Cardiac muscle cell (in vitro differentiated cells and primary cell): ENCODE results near the gene FABP1. TPM values are rescaled to one million over a fixed set of nuclear protein-coding genes. Genes with fewer than 3 reads are reported as not detected.
A peak's percentile ranks its signal among the peaks of the same experiment; 100 is the strongest.

Experiments used
- DNase-seq, 2 donors: peaks; one replicate each; pipeline versions ENCODE4 v3.0.0 to v3.0.0-alpha.2; 2010 to 2017; ENCODE audit warnings: low read depth in 1 of 2, low spot score in 1 of 2
- H3K27ac ChIP-seq: fragments of 200-600 bp; sonication (generic); 2 replicates; pipeline ENCODE4 v1.5.1; 2016
- H3K27me3 ChIP-seq: fragments of 200-600 bp; sonication (generic); 2 replicates; pipeline ENCODE4 v1.6.0; 2016; ENCODE audit warnings: control low read depth
- H3K36me3 ChIP-seq: fragments of 200-600 bp; sonication (generic); 2 replicates; pipeline ENCODE4 v1.5.1; 2016; ENCODE audit warnings: control low read depth
- H3K4me1 ChIP-seq: fragments of 200-600 bp; sonication (generic); 2 replicates; pipeline ENCODE4 v1.8.1; 2017; ENCODE audit warnings: low read depth, mild to moderate bottlenecking, mixed run types
- H3K4me3 ChIP-seq: fragments of 200-600 bp; sonication (generic); 2 replicates; pipeline ENCODE4 v1.5.1; 2016; ENCODE audit warnings: mild to moderate bottlenecking
- H3K9me3 ChIP-seq: fragments of 200-600 bp; sonication (generic); 2 replicates; pipeline ENCODE4 v1.5.1; 2017; ENCODE audit warnings: low read depth, mild to moderate bottlenecking, control low read depth
- polyA plus RNA-seq: library from polyadenylated mRNA; unstranded; fragments of >200 nt; fragmentation: Nextera tagmentation; extraction: Ambion mirVana; gene quantifications from 2 replicates; pipeline ENCODE4 v1.2.1, GENCODE V29; 2016
- total RNA-seq: library from RNA; depleted of rRNA; stranded (reverse); fragments of >200 nt; gene quantifications from 2 replicates; pipeline ENCODE4 v1.2.3, GENCODE V29; 2016
- TF ChIP-seq, protein P1 (sequence below): IDR thresholded peaks from 2 replicates; pipeline ENCODE4 v1.5.1; 2012; ENCODE audit warnings: low read depth, mild to moderate bottlenecking, low read length

The FABP1 gene
- total RNA-seq, result not detected in 2 replicates
- polyA plus RNA-seq, result 0.24 and 0.45 TPM in 2 replicates

DNA sequence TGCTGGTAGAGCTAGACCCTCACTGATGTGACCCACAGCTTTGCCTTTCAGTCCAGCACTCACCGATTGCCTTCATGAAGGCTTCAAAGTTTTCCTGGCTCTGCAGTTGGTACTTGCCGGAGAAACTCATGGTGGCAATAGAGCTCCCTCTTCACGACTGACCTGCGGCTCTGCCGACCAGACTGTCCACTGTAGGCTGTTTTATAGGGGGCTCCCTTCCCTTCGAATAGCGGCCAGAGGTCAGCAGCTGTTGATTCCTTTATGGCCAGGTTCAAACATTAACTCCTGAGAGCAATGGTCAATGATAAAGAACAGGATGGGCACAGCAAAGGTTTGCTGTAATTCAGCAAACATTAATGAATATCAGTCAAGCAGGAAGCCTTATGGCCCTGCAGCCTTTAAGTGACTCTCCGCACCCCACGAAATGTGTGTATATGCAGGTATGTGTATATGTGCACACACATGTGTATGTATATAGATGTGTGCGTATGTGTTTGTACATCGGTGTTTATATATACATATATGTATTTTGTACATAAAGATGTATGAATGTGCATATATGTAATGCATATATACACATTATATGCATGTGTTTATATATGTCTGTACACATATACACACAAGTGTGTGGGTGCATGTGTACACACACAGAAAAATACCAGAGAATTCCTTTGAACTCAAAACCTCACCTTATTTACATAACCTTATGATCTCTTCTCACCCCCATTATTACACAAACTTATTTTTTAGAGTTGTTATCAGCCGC is at the start of gene FABP1:
Gene FABP1, minus strand, starts transcription at position 175 of the 766 bp plus-strand sequence. Its CDS starts 45 bp downstream, at position 130.
- TF ChIP-seq, protein P1, sequence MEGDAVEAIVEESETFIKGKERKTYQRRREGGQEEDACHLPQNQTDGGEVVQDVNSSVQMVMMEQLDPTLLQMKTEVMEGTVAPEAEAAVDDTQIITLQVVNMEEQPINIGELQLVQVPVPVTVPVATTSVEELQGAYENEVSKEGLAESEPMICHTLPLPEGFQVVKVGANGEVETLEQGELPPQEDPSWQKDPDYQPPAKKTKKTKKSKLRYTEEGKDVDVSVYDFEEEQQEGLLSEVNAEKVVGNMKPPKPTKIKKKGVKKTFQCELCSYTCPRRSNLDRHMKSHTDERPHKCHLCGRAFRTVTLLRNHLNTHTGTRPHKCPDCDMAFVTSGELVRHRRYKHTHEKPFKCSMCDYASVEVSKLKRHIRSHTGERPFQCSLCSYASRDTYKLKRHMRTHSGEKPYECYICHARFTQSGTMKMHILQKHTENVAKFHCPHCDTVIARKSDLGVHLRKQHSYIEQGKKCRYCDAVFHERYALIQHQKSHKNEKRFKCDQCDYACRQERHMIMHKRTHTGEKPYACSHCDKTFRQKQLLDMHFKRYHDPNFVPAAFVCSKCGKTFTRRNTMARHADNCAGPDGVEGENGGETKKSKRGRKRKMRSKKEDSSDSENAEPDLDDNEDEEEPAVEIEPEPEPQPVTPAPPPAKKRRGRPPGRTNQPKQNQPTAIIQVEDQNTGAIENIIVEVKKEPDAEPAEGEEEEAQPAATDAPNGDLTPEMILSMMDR, result no peak
- Histone ChIP-seq H3K36me3 (no peaks in the 10 kb centered on the region), H3K27ac (no peak within 1 kb of the TSS), H3K9me3 (no peaks in the 10 kb centered on the region), H3K27me3 (no peaks in the 10 kb centered on the region), H3K4me1 (peaks cover 18% of the 10 kb centered on the region), H3K4me3 (no peak within 1 kb of the TSS)
- no peak for DNase-seq

DNA sequence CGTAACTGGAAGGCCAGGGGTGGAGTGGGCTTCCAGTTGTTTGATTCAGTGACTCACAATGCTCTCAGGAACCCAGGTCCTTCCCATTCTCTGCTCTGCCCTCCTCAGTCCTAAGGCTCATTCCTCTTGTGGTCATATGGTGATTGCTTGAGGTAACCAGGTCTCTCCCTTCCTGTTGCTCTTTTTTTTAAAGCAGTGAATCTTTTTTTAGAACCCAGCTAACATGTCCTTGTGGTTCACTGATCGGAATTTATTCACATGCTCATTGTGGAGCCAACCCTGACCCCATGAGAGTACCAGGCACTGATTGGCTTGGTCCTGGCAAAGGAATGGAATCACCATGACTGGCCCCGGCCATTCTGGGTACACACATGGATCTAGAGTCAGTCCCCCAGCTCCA is 49.7 kb upstream of the FABP1 start:
- no peak overlapping the region for H3K4me3 ChIP-seq
- H3K27me3 ChIP-seq, result no peaks in the 10 kb centered on the region
- TF ChIP-seq, protein P1, result no peak
- peaks cover 21% of the 10 kb centered on the region for H3K4me1 ChIP-seq
- H3K27ac ChIP-seq, result peak overlapping the region; percentile 83
- DNase-seq, result no peak
- H3K9me3 ChIP-seq, result no peaks in the 10 kb centered on the region
- no peaks in the 10 kb centered on the region for H3K36me3 ChIP-seq

DNA sequence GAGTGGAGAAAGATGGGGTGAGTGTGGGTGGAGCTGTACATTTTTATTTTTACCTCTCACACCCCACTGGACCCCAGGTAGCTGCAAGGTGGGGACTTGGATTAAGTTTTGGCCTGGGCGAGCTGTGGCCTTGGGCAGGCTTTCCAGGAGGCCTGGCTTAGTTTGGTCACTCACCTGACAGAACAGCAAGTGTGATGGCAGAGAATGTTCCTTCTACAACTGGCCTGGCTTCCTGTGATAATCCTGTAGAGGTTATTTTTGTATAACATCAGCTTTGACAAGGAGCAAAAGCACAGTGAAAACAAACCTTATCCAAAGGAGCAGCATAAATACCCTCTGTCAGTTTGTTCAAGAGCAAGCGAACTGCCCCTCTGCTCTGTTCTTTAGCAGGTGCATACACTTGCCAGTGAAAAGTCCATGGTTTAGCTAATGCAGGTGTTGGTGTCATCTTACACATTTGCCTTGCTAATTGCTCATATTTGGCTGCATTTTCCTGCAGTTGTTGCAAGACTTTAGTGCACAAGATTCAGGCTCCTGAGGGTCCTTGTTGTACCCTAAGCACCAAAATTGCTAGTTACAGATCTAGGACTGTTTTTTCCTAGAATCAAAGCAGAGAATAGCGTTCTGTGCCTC is 48.6 kb upstream of the FABP1 start:
- H3K4me3 ChIP-seq, result no peak overlapping the region
- H3K9me3 ChIP-seq, result no peaks in the 10 kb centered on the region
- peak overlapping the region; percentile 83 for H3K27ac ChIP-seq
- TF ChIP-seq, protein P1, result no peak
- H3K36me3 ChIP-seq, result no peaks in the 10 kb centered on the region
- DNase-seq, result peak in 1 of 2 donors; percentile 55
- peaks cover 21% of the 10 kb centered on the region for H3K4me1 ChIP-seq
- H3K27me3 ChIP-seq, result no peaks in the 10 kb centered on the region

DNA sequence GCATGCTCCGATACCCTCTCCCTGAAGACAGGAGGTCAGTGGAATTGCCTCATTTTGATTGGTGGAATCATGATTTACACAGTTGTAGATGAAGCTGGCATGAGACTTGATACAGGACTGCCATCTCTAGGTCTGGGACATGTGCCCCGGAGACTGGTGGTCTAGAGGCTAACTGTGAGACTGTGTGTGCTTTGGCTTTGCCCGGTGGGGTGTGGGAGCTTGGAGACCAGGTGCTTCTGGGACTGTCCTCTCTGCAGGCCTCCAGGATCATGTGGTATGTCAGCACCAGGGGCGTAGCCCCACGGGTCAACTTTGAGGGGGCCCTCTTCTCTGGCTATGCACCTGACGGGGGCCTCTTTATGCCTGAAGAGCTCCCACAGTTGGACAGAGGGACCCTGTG is 45.0 kb upstream of the FABP1 start:
- H3K36me3 ChIP-seq, result no peaks in the 10 kb centered on the region
- H3K27me3 ChIP-seq, result no peaks in the 10 kb centered on the region
- no peaks in the 10 kb centered on the region for H3K9me3 ChIP-seq
- peaks cover 20% of the 10 kb centered on the region for H3K4me1 ChIP-seq
- no peak overlapping the region for H3K27ac ChIP-seq
- TF ChIP-seq, protein P1, result no peak
- DNase-seq, result no peak
- no peak overlapping the region for H3K4me3 ChIP-seq

DNA sequence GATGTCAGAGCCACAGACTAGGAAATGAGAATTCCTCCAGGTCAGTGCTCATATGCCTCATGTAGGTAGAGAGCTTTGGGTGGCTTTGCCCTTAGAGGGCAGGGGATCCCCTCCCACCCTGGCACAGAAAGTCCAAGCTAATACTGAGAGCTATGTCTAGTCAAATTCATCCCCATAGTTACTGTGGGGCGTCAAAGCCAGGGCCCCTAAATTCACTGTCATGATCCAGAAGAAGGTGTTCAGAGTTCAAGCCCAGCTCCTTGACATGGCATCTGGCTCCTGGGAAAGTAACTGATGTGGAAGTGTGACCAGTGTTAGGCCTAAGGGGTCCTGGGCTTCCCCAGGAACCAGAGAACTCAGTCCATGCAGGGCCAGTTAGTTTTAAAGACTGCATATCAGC is 44.1 kb upstream of the FABP1 start:
- TF ChIP-seq, protein P1, result no peak
- Histone ChIP-seq H3K27ac (no peak overlapping the region), H3K27me3 (no peaks in the 10 kb centered on the region), H3K36me3 (no peaks in the 10 kb centered on the region), H3K4me3 (no peak overlapping the region), H3K4me1 (peaks cover 11% of the 10 kb centered on the region), H3K9me3 (no peaks in the 10 kb centered on the region)
- no peak for DNase-seq
